ENCODE results near the gene ZNF26.
"Not testable (repeated sequence)": the region's sequence is repeated elsewhere in the genome, so short reads cannot be mapped to it uniquely, and the experiment has no call there.

The ZNF26 gene

GRCh38 chr12:132986001-132986884 lies at the start of gene ZNF26:
Gene ZNF26, plus strand, starts transcription at chr12:132986367. Its CDS starts 474 bp downstream, at chr12:132986841.
- peak; percentile 79 for DNase-seq

- DNase-seq: not testable (repeated sequence)
These were observed 49.2 kb upstream of the ZNF26 start for GRCh38 chr12:132936921-132937320.

GRCh38 chr12:132937476-132937875 lies 48.7 kb upstream of the ZNF26 start:
- no peak for DNase-seq

- not testable (repeated sequence) for DNase-seq
These were observed 47.4 kb upstream of the ZNF26 start for GRCh38 chr12:132938807-132939206.

- DNase-seq: no peak
These were observed 46.0 kb upstream of the ZNF26 start for GRCh38 chr12:132940071-132940719.

- DNase-seq: no peak
These were observed 44.7 kb upstream of the ZNF26 start for GRCh38 chr12:132941336-132941954.

- no peak for DNase-seq
These were observed 43.6 kb upstream of the ZNF26 start for GRCh38 chr12:132942611-132943010.

GRCh38 chr12:132945806-132946205 lies 40.4 kb upstream of the ZNF26 start:
- DNase-seq: no peak

- DNase-seq: no peak
These were observed 39.8 kb upstream of the ZNF26 start for GRCh38 chr12:132946246-132946820.

- no peak for DNase-seq
These were observed 37.8 kb upstream of the ZNF26 start for GRCh38 chr12:132948146-132949066.

GRCh38 chr12:132949936-132950837 lies 36.0 kb upstream of the ZNF26 start:
- no peak for DNase-seq

GRCh38 chr12:132950844-132951535 lies 35.2 kb upstream of the ZNF26 start:
- no peak for DNase-seq

GRCh38 chr12:132951649-132952048 lies 34.5 kb upstream of the ZNF26 start:
- no peak for DNase-seq

GRCh38 chr12:132952371-132953162 lies 33.6 kb upstream of the ZNF26 start:
- DNase-seq: no peak

GRCh38 chr12:132953163-132953425 lies 33.1 kb upstream of the ZNF26 start:
- no peak for DNase-seq

- no peak for DNase-seq
These were observed 32.4 kb upstream of the ZNF26 start for GRCh38 chr12:132953771-132954170.

GRCh38 chr12:132954471-132955048 lies 31.6 kb upstream of the ZNF26 start:
- DNase-seq: no peak

- no peak for DNase-seq
These were observed 30.8 kb upstream of the ZNF26 start for GRCh38 chr12:132955094-132956010.

All from activated effector memory CD4-positive, alpha-beta T cell treated with Interleukin-2 at 50 U/mL for 16 hours (primary cell).